Measurements from ENCODE around the gene IL17RE. TPM values are rescaled to one million over a fixed set of nuclear protein-coding genes. Genes with fewer than 3 reads are reported as not detected.

The IL17RE gene
- 0.36 TPM for polyA plus RNA-seq (2012; ENCODE audit: insufficient read length, low read depth)

GRCh38 chr3:9902372-9903237, at the start of gene IL17RE:
IL17RE (plus strand) TSS chr3:9902848; CDS start chr3:9902933, 85 bp downstream.
- TF ChIP-seq REST (IDR thresholded peaks at IDR 0.05; ENCODE audit: insufficient read depth in 1 of 2, low read depth in 2 of 2, low read length in 2 of 2), result no peak
- no peak for TF ChIP-seq SIN3A (IDR thresholded peaks at IDR 0.05; ENCODE audit: borderline replicate concordance, insufficient read depth, low read length)
- TF ChIP-seq FOXP2 (optimal IDR thresholded peaks at IDR 0.05; ENCODE audit: borderline replicate concordance, extremely low read depth, extremely low read length, insufficient read depth), result no peak
- no peak for TF ChIP-seq POLR2AphosphoS5 (IDR thresholded peaks at IDR 0.05; ENCODE audit: low read depth, low read length)
- TF ChIP-seq TAF1 (IDR thresholded peaks at IDR 0.05; ENCODE audit: borderline replicate concordance, insufficient read depth, low read length), result no peak

- TF ChIP-seq FOXP2 (optimal IDR thresholded peaks at IDR 0.05; ENCODE audit: borderline replicate concordance, extremely low read depth, extremely low read length, insufficient read depth), result no peak
- no peak for TF ChIP-seq SIN3A (IDR thresholded peaks at IDR 0.05; ENCODE audit: borderline replicate concordance, insufficient read depth, low read length)
- no peak for TF ChIP-seq REST (IDR thresholded peaks at IDR 0.05; ENCODE audit: insufficient read depth in 1 of 2, low read depth in 2 of 2, low read length in 2 of 2)
- TF ChIP-seq POLR2AphosphoS5 (IDR thresholded peaks at IDR 0.05; ENCODE audit: low read depth, low read length), result no peak
- no peak for TF ChIP-seq TAF1 (IDR thresholded peaks at IDR 0.05; ENCODE audit: borderline replicate concordance, insufficient read depth, low read length)
Observed at GRCh38 chr3:9855594-9855993, 47.1 kb upstream of the IL17RE start.

GRCh38 chr3:9859530-9860025, 43.1 kb upstream of the IL17RE start:
- TF ChIP-seq POLR2AphosphoS5 (IDR thresholded peaks at IDR 0.05; ENCODE audit: low read depth, low read length) (no peak), TAF1 (IDR thresholded peaks at IDR 0.05; ENCODE audit: borderline replicate concordance, insufficient read depth, low read length) (no peak), REST (IDR thresholded peaks at IDR 0.05; ENCODE audit: insufficient read depth in 1 of 2, low read depth in 2 of 2, low read length in 2 of 2) (no peak), SIN3A (IDR thresholded peaks at IDR 0.05; ENCODE audit: borderline replicate concordance, insufficient read depth, low read length) (no peak), FOXP2 (optimal IDR thresholded peaks at IDR 0.05; ENCODE audit: borderline replicate concordance, extremely low read depth, extremely low read length, insufficient read depth) (no peak)

- no peak for TF ChIP-seq REST (IDR thresholded peaks at IDR 0.05; ENCODE audit: insufficient read depth in 1 of 2, low read depth in 2 of 2, low read length in 2 of 2)
- no peak for TF ChIP-seq POLR2AphosphoS5 (IDR thresholded peaks at IDR 0.05; ENCODE audit: low read depth, low read length)
Observed at GRCh38 chr3:9861201-9861600, 41.4 kb upstream of the IL17RE start.

All from PFSK-1 (cell line).